Hippocampal formation (tissue), 2 donors: Measurements from ENCODE around the gene MAN1A2.
"Not testable (repeated sequence)": the region's sequence is repeated elsewhere in the genome, so short reads cannot be mapped to it uniquely, and the experiment has no call there.

Experiments
- DNase-seq, 2 donors: peaks; one replicate each; lab custom pipeline; 2025; lab: John Stamatoyannopoulos, UW

Gene MAN1A2

GRCh38 chr1:117398957-117399356, 31.7 kb downstream of the MAN1A2 start:
- no peak for DNase-seq

GRCh38 chr1:117401761-117402160, 34.5 kb downstream of the MAN1A2 start:
- DNase-seq, result no peak

- no peak for DNase-seq
These were observed 36.3 kb downstream of the MAN1A2 start for GRCh38 chr1:117403597-117403996.

- DNase-seq, result no peak
These were observed 37.8 kb downstream of the MAN1A2 start for GRCh38 chr1:117405042-117405441.

- no peak for DNase-seq
These were observed 45.2 kb downstream of the MAN1A2 start for GRCh38 chr1:117412472-117412871.

GRCh38 chr1:117413412-117413811, 46.2 kb downstream of the MAN1A2 start:
- DNase-seq, result no peak

GRCh38 chr1:117414943-117415342, 47.7 kb downstream of the MAN1A2 start:
- no peak for DNase-seq

GRCh38 chr1:117416004-117416403, 48.8 kb downstream of the MAN1A2 start:
- no peak for DNase-seq

GRCh38 chr1:117416546-117417125, 49.4 kb downstream of the MAN1A2 start:
- DNase-seq, result no peak

- no peak for DNase-seq
These were observed 57.9 kb downstream of the MAN1A2 start for GRCh38 chr1:117425050-117425734.

GRCh38 chr1:117427297-117427696, 60.0 kb downstream of the MAN1A2 start:
- no peak for DNase-seq

- no peak for DNase-seq
These were observed 66.7 kb downstream of the MAN1A2 start for GRCh38 chr1:117433943-117434342.

GRCh38 chr1:117436513-117436912, 69.3 kb downstream of the MAN1A2 start:
- DNase-seq, result no peak

- no peak for DNase-seq
These were observed 80.4 kb downstream of the MAN1A2 start for GRCh38 chr1:117447661-117448060.

- no peak for DNase-seq
These were observed 85.0 kb downstream of the MAN1A2 start for GRCh38 chr1:117452216-117452615.

GRCh38 chr1:117453958-117454357, 86.7 kb downstream of the MAN1A2 start:
- DNase-seq, result no peak

GRCh38 chr1:117458410-117458809, 91.2 kb downstream of the MAN1A2 start:
- not testable (repeated sequence) for DNase-seq

GRCh38 chr1:117466761-117467160, 99.5 kb downstream of the MAN1A2 start:
- DNase-seq, result no peak

GRCh38 chr1:117467336-117467735, 100.1 kb downstream of the MAN1A2 start:
- DNase-seq, result no peak

- no peak for DNase-seq
These were observed 105.8 kb downstream of the MAN1A2 start for GRCh38 chr1:117473063-117473462.

- not testable (repeated sequence) for DNase-seq
These were observed 108.2 kb downstream of the MAN1A2 start for GRCh38 chr1:117475495-117475894.

- no peak for DNase-seq
These were observed 111.8 kb downstream of the MAN1A2 start for GRCh38 chr1:117479086-117479485.

- DNase-seq, result no peak
These were observed 114.2 kb downstream of the MAN1A2 start for GRCh38 chr1:117481410-117481809.

- DNase-seq, result no peak
These were observed 126.7 kb downstream of the MAN1A2 start for GRCh38 chr1:117493906-117494305.
